ENCODE measurements around the gene DCAF6. TPM values are rescaled to one million over a fixed set of nuclear protein-coding genes. Genes with fewer than 3 reads are reported as not detected.

Gene DCAF6
- total RNA-seq, 1 experiment from 2014 or later, result 31.9 TPM

DNA sequence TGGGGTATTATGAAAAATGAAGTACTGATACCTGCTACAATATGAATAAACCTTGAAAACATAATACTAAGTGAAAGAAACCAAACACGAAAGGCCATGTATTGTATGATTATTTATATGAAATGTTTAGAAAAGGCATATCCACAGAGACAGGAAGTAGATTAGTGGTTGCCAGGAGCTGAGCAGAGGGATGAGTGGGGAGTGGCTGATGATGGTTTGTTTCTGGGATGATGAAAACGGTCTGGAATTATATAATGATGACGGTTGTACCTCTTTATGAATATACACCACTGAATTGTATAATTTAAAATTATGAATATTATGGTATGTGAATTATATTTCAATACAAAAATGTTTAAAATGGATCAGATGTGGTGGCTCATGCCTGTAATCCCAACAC, 64.2 kb downstream of the DCAF6 start:
- no peak overlapping the region for H3K4me3 ChIP-seq (ENCODE audit: low read depth, low read length, poor library complexity, severe bottlenecking)
- intact Hi-C loops (cut with micrococcal nuclease; ENCODE audit: unreplicated experiment), result no loop called here
- peaks cover 15% of the 10 kb centered on the region for H3K36me3 ChIP-seq (ENCODE audit: insufficient read depth, low read length, poor library complexity, severe bottlenecking)
- no peaks in the 10 kb centered on the region for H3K27me3 ChIP-seq (replicated peaks; ENCODE audit: insufficient read depth, low read depth, low read length, poor library complexity)
- no TSS peak for BruUV-seq (replicated peaks)
- ChIA-PET CTCF (no interaction called here), POLR2A (ENCODE audit: low non-redundant PET) (no interaction called here)
- H3K4me1 ChIP-seq (ENCODE audit: insufficient read depth, low read length, poor library complexity, severe bottlenecking), result no peaks in the 10 kb centered on the region
- DNase-seq (ENCODE audit: low spot score), result no peak
- TF ChIP-seq CTCF (conservative IDR thresholded peaks at IDR 0.05; ENCODE audit: low read depth, low read length), result no peak
- TF ChIP-seq EZH2 (IDR thresholded peaks at IDR 0.05; ENCODE audit: borderline replicate concordance, low read depth, low read length, poor library complexity, severe bottlenecking), result no peak
- H3K27ac ChIP-seq (ENCODE audit: low read depth, low read length, poor library complexity, severe bottlenecking), result no peak overlapping the region
- H3K9me3 ChIP-seq (ENCODE audit: low read depth, low read length, poor library complexity, severe bottlenecking), result no peaks in the 10 kb centered on the region

- BruUV-seq (replicated peaks), result no TSS peak
- CTCF ChIA-PET, result no interaction called here
- intact Hi-C loops (cut with micrococcal nuclease; ENCODE audit: unreplicated experiment), result no loop called here
- TF ChIP-seq CTCF (conservative IDR thresholded peaks at IDR 0.05; ENCODE audit: low read depth, low read length) (no peak), EZH2 (IDR thresholded peaks at IDR 0.05; ENCODE audit: borderline replicate concordance, low read depth, low read length, poor library complexity, severe bottlenecking) (no peak)
- no peaks in the 10 kb centered on the region for H3K27me3 ChIP-seq (replicated peaks; ENCODE audit: insufficient read depth, low read depth, low read length, poor library complexity)
- no peaks in the 10 kb centered on the region for H3K9me3 ChIP-seq (ENCODE audit: low read depth, low read length, poor library complexity, severe bottlenecking)
- peaks cover 19% of the 10 kb centered on the region for H3K36me3 ChIP-seq (ENCODE audit: insufficient read depth, low read length, poor library complexity, severe bottlenecking)
- POLR2A ChIA-PET (ENCODE audit: low non-redundant PET), result no interaction called here
- H3K4me1 ChIP-seq (ENCODE audit: insufficient read depth, low read length, poor library complexity, severe bottlenecking), result no peaks in the 10 kb centered on the region
- no peak overlapping the region for H3K4me3 ChIP-seq (ENCODE audit: low read depth, low read length, poor library complexity, severe bottlenecking)
- DNase-seq (ENCODE audit: low spot score), result no peak
- no peak overlapping the region for H3K27ac ChIP-seq (ENCODE audit: low read depth, low read length, poor library complexity, severe bottlenecking)
These were observed 64.7 kb downstream of the DCAF6 start for GRCh38 chr1:168001213-168001612.

DNA sequence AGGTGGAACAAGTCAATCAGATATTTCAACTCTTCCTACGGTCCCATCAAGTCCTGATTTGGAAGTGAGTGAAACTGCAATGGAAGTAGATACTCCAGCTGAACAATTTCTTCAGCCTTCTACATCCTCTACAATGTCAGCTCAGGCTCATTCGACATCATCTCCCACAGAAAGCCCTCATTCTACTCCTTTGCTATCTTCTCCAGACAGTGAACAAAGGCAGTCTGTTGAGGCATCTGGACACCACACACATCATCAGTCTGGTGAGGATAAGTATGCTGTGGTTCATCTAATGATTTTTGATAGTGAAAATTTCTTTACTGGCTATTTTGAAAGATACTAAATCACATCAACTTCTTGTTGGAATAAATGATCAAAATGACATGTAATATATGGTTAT, 68.0 kb downstream of the DCAF6 start:
- no peaks in the 10 kb centered on the region for H3K4me1 ChIP-seq (ENCODE audit: insufficient read depth, low read length, poor library complexity, severe bottlenecking)
- no peaks in the 10 kb centered on the region for H3K27me3 ChIP-seq (replicated peaks; ENCODE audit: insufficient read depth, low read depth, low read length, poor library complexity)
- intact Hi-C loops (cut with micrococcal nuclease; ENCODE audit: unreplicated experiment), result no loop called here
- no TSS peak for BruUV-seq (replicated peaks)
- no peaks in the 10 kb centered on the region for H3K9me3 ChIP-seq (ENCODE audit: low read depth, low read length, poor library complexity, severe bottlenecking)
- H3K4me3 ChIP-seq (ENCODE audit: low read depth, low read length, poor library complexity, severe bottlenecking), result no peak overlapping the region
- no peak overlapping the region for H3K27ac ChIP-seq (ENCODE audit: low read depth, low read length, poor library complexity, severe bottlenecking)
- no peak for DNase-seq (ENCODE audit: low spot score)
- TF ChIP-seq CTCF (conservative IDR thresholded peaks at IDR 0.05; ENCODE audit: low read depth, low read length), result no peak
- TF ChIP-seq EZH2 (IDR thresholded peaks at IDR 0.05; ENCODE audit: borderline replicate concordance, low read depth, low read length, poor library complexity, severe bottlenecking), result no peak
- ChIA-PET CTCF (no interaction called here), POLR2A (ENCODE audit: low non-redundant PET) (no interaction called here)
- H3K36me3 ChIP-seq (ENCODE audit: insufficient read depth, low read length, poor library complexity, severe bottlenecking), result peaks cover 19% of the 10 kb centered on the region
